ENCODE data around the gene CMKLR1. TPM values are rescaled to one million over a fixed set of nuclear protein-coding genes. Genes with fewer than 3 reads are reported as not detected.

Gene CMKLR1
- total RNA-seq, 4 donors from 2014 or later: 9.7 to 25.4 (median 13.0) TPM

- peak; percentile 42 for ATAC-seq
- Histone ChIP-seq H3K36me3 (no peaks in the 10 kb centered on the region), H3K4me1 (peaks cover 0 to 61% (median 17%) of the 10 kb centered on the region in 3 donors), H3K27ac (peak overlapping the region in 3 of 4 donors; percentile 63 to 72 (median 70)), H3K4me3 (no peak overlapping the region), H3K27me3 (no peaks in the 10 kb centered on the region), H3K9me3 (no peaks in the 10 kb centered on the region)
- TF ChIP-seq EP300 (IDR thresholded peaks at IDR 0.05): no peak
- TF ChIP-seq POLR2AphosphoS5 (IDR thresholded peaks at IDR 0.05): no peak
- TF ChIP-seq CTCF (IDR thresholded peaks at IDR 0.05): no peak
- no peak for TF ChIP-seq POLR2A (IDR thresholded peaks at IDR 0.05)
- whole genome bisulfite sequencing, 2 donors (ENCODE audit: low coverage in 1 of 2): 41 to 45% methylated on average over 4 to 6 of the region's 7 CpGs
Observed at GRCh38 chr12:108313606-108314351, 25.3 kb downstream of the CMKLR1 start.

GRCh38 chr12:108313241-108313605, 25.9 kb downstream of the CMKLR1 start:
- H3K4me1 ChIP-seq: peaks cover 0 to 66% (median 17%) of the 10 kb centered on the region in 3 donors
- no peaks in the 10 kb centered on the region for H3K36me3 ChIP-seq
- H3K27me3 ChIP-seq: no peaks in the 10 kb centered on the region
- no peak for TF ChIP-seq POLR2A (IDR thresholded peaks at IDR 0.05)
- TF ChIP-seq POLR2AphosphoS5 (IDR thresholded peaks at IDR 0.05): no peak
- TF ChIP-seq CTCF (IDR thresholded peaks at IDR 0.05): no peak
- no peak for TF ChIP-seq EP300 (IDR thresholded peaks at IDR 0.05)
- no peak for ATAC-seq
- peak overlapping the region in 3 of 4 donors; percentile 63 to 72 (median 70) for H3K27ac ChIP-seq
- no peaks in the 10 kb centered on the region for H3K9me3 ChIP-seq
- no peak overlapping the region for H3K4me3 ChIP-seq
- 40% methylated on average over 1 of the region's 3 CpGs for WGBS, 2 donors (ENCODE audit: low coverage in 1 of 2)

GRCh38 chr12:108312693-108313189, 26.4 kb downstream of the CMKLR1 start:
- WGBS, 2 donors (ENCODE audit: low coverage in 1 of 2): 61% methylated on average over 2 of the region's 5 CpGs; no CpG with 5 or more reads in 1 of the 2 donors
- peaks cover 0 to 71% (median 17%) of the 10 kb centered on the region in 3 donors for H3K4me1 ChIP-seq
- H3K27me3 ChIP-seq: no peaks in the 10 kb centered on the region
- ATAC-seq: peak; percentile 65
- H3K36me3 ChIP-seq: no peaks in the 10 kb centered on the region
- H3K9me3 ChIP-seq: no peaks in the 10 kb centered on the region
- no peak overlapping the region for H3K4me3 ChIP-seq
- peak overlapping the region in 3 of 4 donors; percentile 63 to 72 (median 70) for H3K27ac ChIP-seq
- TF ChIP-seq EP300 (IDR thresholded peaks at IDR 0.05) (no peak), POLR2AphosphoS5 (IDR thresholded peaks at IDR 0.05) (peak; percentile 57)

- no peak overlapping the region for H3K4me3 ChIP-seq
- WGBS, 2 donors (ENCODE audit: low coverage in 1 of 2): 44 to 52% methylated on average over 3 to 4 of the region's 7 CpGs
- H3K9me3 ChIP-seq: no peaks in the 10 kb centered on the region
- peaks cover 0 to 76% (median 17%) of the 10 kb centered on the region in 3 donors for H3K4me1 ChIP-seq
- peak overlapping the region in 3 of 4 donors; percentile 63 to 72 (median 70) for H3K27ac ChIP-seq
- TF ChIP-seq EP300 (IDR thresholded peaks at IDR 0.05) (no peak), POLR2A (IDR thresholded peaks at IDR 0.05) (no peak), POLR2AphosphoS5 (IDR thresholded peaks at IDR 0.05) (no peak), CTCF (IDR thresholded peaks at IDR 0.05) (no peak)
- H3K36me3 ChIP-seq: no peaks in the 10 kb centered on the region
- no peak for ATAC-seq
- no peaks in the 10 kb centered on the region for H3K27me3 ChIP-seq
Observed at GRCh38 chr12:108312073-108312659, 26.9 kb downstream of the CMKLR1 start.

GRCh38 chr12:108311605-108312004, 27.5 kb downstream of the CMKLR1 start:
- peak overlapping the region in 1 of 4 donors; percentile 63 for H3K27ac ChIP-seq
- peaks cover 0 to 82% (median 20%) of the 10 kb centered on the region in 3 donors for H3K4me1 ChIP-seq
- ATAC-seq: no peak

More at GRCh38 chr12:108311605-108312004, 27.5 kb downstream of the CMKLR1 start:
- no peaks in the 10 kb centered on the region for H3K36me3 ChIP-seq
- WGBS, 2 donors (ENCODE audit: low coverage in 1 of 2): 90 to 100% methylated on average over 1 to 2 of the region's 4 CpGs
- no peaks in the 10 kb centered on the region for H3K27me3 ChIP-seq
- H3K9me3 ChIP-seq: no peaks in the 10 kb centered on the region
- no peak overlapping the region for H3K4me3 ChIP-seq
- TF ChIP-seq POLR2AphosphoS5 (IDR thresholded peaks at IDR 0.05): no peak
- no peak for TF ChIP-seq CTCF (IDR thresholded peaks at IDR 0.05)
- TF ChIP-seq POLR2A (IDR thresholded peaks at IDR 0.05): no peak
- no peak for TF ChIP-seq EP300 (IDR thresholded peaks at IDR 0.05)

Data from gastroesophageal sphincter (tissue), 4 donors.